DOHH2 (cell line): Measurements from ENCODE around the gene GPSM3.

Source experiments
- CTCF ChIP-seq: fragments of 200-600 bp; sonication (generic); IDR thresholded peaks from one replicate; pipeline ENCODE4 v1.5.1; 2014; ENCODE audit warnings: antibody characterized with exemption, mild to moderate bottlenecking, low read depth, low read length; ENCODE audit not compliant: poor library complexity, severe bottlenecking
- EZH2phosphoT487 ChIP-seq: fragments of 200-600 bp; sonication (generic); IDR thresholded peaks from 2 replicates; pipeline ENCODE4 v1.6.1; 2017; ENCODE audit warnings: borderline replicate concordance, mild to moderate bottlenecking, antibody characterized with exemption, low read length, moderate library complexity, mixed read lengths

- TF ChIP-seq CTCF (no peak), EZH2phosphoT487 (no peak)
Observed at GRCh38 chr6:32149092-32149755, 43.2 kb downstream of the GPSM3 start.
